NOMO-1 treated with DMSO at 0.1 percent for 48 hours (cell line): ENCODE results near the gene KRTAP5-6.
A peak's percentile ranks its signal among the peaks of the same experiment; 100 is the strongest.

Experiments used
- DNase-seq: peaks from one replicate; lab custom pipeline; 2025; ENCODE audit not compliant: unreplicated experiment; lab: John Stamatoyannopoulos, UW

KRTAP5-6 gene, protein sequence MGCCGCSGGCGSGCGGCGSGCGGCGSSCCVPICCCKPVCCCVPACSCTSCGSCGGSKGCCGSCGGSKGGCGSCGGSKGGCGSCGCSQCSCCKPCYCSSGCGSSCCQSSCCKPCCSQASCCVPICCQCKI

DNA sequence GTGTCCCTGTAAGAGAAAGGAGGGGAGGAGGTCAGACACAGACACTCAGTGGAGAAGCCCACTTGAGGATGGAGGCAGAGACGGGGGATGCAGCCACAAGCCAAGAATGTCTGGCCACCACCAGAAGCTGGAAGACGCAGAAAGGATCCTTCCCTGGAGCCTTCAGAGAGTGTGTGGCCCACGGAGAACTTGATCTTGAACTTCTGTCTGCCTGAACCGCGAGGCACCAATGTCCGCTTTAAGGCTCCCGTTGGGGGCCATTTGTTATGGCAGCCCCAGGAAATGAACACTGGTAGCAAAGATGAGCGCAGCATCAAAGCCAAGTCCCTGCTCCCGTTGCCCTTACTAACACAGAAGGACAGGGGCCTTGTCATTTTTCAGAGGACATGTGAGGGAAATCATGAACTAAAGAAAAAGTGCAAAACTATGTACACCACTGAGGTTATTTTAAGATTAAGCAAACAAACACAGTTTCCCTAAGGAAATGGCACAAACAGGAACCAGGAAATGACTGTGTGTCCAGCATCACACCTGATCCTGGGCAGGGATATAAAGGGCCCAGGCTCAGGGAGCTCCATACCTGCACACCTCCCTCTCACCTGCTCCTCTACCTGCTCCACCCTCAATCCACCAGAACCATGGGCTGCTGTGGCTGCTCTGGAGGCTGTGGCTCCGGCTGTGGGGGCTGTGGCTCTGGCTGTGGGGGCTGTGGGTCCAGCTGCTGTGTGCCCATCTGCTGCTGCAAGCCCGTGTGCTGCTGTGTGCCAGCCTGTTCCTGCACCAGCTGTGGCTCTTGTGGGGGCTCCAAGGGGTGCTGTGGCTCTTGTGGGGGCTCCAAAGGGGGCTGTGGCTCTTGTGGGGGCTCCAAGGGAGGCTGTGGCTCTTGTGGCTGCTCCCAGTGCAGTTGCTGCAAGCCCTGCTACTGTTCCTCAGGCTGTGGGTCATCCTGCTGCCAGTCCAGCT, at the start of gene KRTAP5-6:
KRTAP5-6 (plus strand) TSS at position 588 of the 963 bp plus-strand sequence; CDS start at position 639, 51 bp downstream.
- no peak for DNase-seq

DNA sequence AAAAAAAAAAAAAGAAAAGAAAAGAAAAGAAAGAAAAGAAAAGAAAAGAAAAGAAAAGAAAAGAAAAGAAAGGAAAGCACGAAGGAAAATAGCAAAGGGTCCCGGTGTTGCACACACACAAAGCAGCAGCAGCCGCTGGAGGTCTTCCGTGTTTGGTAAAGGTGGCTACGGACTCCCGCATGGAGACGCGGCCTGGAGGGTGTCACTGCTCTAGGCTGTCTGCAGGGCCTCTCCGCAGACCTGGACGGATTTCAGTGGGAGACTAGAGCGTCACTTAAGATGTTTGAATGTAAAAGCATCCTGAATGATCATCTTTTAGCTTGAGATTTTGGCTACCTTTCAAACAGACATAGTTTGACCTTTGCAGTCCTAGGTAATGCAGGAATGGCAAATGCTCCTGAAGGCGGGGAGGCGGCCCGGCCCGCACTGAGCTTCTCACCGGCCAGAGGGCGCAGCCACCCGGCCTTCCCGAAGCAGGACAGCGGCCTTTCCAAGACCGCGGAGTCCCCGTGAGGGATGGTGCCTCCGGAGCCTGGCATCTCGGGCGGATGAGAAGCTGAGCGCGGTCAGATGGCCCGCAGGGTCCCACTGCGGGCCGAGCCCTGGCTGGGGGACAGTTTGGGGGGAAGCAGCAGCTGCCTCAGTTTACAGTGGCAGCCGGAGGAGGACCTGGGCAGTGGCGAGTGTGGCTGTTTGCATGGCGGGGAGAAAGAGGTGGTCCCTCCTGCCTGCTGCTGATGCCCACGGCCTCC, 48.9 kb upstream of the KRTAP5-6 start:
- no peak for DNase-seq

DNA sequence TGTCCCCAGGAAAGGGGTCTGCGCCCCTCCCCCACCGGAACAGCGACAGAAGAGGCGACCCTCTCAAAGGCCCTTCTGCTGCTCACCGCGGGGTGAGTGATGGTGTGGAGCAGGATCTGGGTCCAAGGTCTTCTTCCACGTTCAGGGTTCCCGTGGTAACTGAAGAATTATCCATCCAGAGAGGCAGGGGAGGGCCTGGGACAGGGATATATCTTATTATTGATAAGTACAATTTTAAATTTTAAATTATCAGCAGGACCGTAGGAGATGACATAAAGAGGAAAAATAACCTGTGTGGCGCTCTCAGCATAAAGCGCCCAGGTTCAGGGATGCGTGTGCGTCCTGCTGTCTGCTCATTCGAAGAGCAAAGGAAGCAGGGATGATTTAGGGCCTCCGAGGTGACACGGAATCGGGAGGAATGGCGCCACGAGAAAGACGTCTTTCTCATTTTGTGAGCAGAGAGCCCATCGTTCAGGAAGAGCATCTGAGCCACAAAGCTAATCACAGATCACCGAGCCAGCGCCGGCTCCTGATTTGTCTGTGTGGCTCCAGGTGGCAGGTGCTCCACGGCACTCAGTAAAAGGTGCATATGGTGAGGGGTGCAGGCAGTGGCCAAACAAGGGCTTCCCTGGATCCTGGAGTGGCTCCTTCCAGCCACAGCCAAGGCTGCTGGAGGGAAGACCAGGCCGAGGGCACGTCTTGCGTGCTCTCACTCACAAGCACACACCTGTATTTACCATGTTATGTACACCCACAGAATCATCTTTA, 48.2 kb upstream of the KRTAP5-6 start:
- no peak for DNase-seq

DNA sequence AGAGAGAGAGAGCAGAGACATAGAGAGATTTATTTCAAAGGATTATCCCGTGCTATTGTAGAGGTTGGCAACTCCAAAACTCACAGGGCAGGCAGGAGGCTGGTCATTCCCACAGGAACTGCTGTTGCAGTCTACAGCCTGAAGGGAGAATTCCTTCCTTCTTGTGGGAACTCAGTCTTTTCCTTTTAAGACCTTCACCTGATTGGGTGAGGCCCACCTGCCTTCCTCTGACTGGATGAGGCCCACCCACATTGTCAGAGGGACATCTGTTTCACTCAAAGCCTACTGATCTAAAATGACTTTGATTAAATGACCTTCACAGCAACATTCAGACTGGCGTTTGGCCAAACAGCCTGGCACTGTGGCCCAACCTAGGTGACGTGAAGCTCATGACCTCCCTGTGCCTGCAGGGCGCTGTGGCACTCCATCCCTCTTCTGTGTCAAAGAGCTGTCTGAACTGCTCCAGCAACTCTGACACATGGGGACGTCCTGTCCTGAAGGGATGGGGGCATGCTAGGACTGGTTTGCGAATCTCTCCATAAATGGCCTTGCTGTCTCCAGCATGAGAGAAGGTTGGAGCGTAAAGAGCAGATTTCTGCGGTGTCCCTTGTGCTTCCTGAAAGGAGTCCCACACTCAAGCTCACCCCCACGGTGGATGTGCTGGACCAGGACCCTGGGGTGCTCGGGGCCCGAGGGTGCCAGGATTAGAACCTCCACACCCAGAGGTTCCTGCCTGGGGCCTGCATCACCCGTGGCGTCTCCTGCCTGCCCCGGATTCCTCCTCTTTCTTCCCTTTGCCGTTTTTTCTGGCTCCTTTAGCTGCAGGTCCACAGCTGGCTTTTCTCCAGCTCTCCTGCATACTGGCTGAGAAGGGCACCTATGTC, 46.7 kb upstream of the KRTAP5-6 start:
- no peak for DNase-seq

DNA sequence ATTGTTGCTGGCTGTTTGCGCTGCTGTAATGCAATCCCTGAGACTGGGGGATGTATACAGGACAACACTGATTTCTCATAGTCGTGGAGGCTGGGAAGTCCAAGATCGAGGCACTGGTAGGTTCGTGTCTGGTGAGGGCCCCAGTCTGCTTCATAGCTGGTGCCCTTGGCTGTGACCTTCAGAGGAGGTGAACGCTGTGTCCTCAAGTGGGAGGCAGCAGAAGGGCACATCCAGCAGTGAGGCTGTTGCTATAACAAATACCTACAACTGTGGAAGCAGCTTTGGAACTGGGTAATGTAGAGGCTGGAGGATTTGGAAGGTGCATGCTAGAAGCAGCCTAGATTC, 46.1 kb upstream of the KRTAP5-6 start:
- DNase-seq = no peak

DNA sequence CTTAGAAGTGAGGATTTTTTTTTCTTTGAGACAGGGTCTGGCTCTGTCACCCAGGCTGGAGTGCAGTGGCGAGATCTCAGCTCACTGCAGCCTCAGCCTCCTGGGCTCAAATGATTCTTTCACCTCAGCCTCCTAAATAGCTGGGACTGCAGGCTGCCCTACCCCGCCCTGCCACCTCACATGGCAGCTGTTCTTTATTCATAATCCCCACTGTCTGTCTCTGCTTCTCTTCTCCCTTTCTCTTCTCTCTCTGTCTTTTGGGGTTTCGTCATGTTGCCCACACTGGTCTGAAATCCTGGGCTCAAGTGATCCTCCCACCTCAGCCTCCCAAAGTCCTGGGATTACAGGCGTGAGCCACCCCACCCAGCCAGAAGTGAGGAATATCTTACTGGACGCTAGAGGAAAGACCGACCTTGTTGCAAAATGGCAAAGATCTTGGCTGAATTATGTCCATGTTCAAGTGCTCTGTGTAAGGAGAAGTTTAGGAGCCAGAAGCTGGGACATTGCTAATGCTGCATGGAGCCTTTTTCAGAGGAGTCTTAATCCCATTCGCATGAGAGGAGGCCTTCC, 45.5 kb upstream of the KRTAP5-6 start:
- DNase-seq = no peak

DNA sequence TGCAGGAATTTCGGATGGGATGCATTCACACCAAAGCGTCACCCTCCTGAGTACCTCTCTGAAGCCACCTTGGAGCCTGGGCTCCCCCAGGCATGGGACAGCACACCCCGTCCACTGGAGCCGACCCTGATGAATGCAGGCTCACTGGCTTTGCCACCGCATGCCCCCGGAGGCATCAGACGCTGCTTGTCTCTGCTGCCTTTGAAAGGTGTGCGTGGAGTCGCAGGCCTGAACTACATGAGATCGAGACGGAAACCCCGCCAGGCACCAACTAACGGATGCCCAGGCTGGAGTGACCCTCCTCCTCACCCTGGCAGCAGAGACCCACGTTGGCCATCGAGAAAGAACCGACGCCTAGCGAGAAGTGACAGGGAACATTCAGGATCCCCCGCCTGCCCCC, 45.0 kb upstream of the KRTAP5-6 start:
- DNase-seq = no peak

DNA sequence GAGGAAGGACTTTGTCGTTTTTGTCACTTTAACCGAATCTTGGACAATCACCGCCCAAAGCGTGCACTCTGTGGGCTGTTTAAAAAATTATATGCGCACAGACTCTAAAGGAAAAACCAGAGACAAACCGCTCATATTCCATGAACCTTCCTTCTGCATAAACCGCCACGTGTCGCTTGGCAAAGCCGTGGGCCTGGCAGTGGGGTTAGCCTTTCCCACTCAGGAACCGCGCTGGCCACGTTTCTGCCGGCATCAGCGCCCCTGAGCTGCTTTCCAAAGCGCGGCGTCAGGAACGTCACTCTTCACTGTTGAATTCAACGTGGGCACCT, 44.6 kb upstream of the KRTAP5-6 start:
- DNase-seq = no peak

DNA sequence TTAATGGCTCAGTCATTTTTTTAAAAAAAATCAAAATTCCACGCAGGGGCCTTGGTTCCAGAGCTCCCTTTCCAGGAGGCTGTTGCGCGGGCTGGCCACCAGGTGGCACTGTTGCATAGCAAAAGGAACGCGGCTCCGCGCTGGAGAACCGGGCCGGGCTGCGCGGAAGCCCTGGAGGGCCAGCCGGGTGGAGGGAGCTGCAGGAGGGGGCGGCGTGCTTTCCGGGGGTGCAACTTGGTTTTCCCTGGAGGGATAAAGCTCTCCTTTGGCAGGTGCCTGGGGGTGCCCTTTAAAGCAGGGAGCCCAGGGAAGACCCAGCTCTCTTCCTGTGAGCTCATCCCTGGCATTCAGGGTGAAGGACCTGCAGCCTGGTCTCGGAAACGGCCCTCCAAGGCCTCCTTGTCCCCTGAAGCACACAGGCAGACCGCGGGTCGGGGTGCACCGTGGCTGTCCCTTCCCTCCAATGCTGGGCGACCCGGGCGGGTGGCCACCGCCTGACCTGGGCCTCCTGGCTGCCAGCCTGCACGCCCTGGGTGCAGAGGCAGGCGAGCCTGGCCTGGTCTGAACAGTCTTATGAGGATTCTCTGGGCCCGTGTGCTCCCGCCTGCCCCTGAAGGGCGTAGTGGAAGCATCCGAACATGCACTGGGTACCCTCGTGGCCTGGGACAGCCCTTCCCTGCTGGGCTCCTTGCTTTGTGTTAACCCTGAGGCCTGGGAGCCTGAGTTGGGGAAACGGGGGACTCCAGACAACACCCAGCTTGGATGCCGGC, 44.0 kb upstream of the KRTAP5-6 start:
- peak; percentile 34 for DNase-seq

DNA sequence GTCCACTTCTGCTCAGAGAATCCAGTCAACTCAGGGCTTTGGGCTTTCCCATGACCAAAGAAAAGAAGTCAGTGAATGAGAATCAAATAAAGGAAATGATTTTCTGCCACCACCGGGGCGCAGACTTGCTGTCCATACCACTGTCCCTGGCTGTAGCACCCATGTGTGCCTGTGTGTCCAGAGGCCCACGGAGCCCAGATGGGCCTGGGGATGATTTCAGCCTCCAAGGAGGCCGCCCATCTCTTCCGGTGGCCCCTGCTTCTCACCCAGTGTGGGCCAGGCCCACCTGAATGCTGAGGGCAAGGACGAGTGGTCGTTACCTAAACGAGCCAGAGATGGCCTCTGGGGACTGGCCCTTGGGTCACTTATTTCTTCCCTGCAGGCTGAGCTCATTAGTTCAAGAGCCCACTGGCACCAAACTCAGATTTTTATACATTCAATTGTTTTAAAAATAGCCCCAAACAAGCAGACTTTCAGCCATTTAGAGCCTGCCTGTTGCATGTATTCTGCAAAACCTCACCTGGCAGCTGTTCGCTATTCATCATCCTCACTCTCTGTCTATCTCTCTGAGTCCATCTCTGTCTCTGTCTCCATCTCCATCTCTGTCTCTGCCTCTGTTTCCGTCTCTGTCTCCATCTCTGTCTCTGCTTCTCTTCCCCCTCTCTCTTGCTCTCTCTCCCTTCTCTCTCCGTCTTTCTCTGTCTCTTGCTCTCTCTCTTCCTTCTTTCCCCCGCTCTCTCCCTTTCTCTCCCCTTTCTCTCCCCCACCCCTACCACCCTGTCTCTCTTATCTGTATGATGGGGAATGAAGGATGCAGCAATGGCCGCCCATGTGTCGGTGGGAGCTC, 43.2 kb upstream of the KRTAP5-6 start:
- DNase-seq = no peak

DNA sequence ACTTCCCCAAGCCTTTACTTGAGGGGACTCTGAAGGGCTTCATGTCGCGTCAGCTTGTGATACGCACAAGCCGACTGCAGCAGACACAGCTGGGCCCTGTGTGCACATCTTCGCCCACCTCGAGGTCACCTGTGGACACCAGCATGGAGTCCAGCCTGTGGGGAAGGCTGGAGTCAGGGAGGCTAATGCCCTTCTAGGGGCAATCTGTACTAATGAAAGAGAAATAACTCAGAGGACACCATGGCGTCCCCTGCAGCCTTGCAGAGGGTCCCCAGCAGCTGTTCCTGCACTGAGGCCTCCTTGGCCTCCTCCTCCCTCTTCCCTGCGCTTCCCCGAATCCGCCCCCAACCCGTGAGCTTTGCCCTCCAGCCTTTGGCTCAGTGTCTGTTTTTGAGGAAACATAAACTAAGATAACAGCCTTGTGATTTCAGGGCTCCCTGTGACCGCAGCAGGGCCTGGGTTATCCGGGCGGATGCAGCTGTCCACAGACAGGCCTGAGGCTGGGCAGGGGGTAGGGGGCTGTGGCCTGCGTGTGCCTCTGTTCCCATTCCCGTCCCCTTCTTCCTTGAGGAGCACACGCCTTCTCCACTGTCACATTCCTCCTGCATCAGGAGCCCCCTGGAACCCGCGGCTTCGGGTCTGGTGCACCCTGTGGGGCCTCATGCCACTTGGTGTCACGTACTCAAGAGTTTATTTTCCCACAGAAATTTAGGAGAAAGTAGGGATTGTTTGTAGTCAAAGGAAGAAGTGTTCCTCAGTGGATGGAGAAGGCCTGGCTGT, 42.4 kb upstream of the KRTAP5-6 start:
- DNase-seq = no peak

DNA sequence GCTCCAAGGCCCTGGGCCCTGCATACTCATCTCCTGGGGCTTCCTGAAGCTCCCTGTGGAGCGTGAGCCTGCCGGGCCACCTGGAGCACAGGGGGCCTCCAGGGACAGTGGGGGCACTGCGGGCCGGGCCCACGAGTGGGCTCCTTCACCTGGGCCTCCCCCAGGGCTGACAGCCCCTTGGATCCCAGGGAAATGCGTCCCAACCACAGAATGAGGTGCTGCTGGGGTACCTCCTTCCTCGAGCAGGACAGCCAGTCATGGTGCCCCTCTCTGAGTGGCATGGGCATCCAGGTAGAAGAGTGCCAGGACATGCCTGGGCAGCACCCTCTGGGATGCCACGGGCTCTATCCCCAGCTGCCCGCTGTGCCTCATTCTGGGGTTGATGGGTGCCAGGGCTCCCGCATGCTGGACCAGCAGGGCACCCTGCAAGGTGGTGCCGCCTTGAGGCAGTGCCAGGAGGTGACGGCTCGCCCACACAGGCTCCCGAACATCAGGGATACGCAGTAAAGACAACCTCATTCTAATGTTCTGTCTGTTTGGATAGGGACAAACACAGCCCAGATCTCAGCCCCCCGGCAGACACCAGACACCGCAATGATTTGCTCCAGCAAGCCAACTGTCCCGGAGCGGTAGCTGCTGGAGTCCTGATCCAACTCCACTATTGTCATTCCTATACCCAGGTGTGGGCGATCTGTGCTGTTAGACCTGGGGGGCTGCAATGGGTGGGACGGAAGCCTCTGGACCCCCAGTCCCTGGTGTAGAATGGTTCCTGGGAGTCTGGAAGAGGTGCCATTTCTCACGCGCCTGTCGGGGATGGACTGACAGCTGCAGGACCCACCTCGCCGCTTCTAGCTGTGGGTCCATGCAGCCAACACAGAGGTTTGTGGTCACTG, 41.6 kb upstream of the KRTAP5-6 start:
- DNase-seq = no peak

DNA sequence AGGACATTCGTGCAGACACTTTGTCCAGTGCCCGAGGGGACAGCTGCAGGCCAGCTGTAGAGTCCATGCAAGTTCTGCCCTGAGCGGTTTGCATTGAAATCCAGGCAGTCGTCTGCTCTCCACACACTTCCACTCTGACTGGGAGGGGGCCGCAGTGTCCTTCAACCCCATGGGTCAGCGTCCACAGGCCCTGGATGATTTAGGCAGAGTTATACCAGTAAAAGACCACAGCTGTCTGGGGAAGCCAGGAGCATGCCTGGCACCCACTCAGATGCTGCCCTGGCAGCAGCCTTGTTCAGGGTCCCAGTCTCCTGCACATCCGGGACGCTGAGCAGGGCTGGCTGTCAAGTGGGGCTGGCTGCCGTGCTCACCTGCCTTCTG, 40.9 kb upstream of the KRTAP5-6 start:
- no peak for DNase-seq

DNA sequence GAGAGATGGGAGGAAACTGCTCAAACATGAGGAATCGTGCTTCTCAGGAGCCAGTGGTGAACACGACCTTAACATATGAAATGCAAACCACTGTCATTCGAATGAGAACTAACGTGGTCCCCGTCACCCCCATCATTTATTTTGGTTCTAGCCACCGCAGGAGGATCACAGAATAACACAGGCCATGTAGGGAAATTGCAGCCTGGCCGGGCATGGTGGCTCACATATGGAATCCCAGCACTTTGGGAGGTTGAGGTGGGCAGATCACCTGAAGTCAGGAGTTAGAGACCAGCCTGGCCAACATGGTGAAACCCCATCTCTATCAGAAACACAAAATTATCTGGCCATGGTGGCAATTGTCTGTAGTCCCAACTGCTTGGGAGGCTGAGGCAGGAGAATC, 40.3 kb upstream of the KRTAP5-6 start:
- no peak for DNase-seq

DNA sequence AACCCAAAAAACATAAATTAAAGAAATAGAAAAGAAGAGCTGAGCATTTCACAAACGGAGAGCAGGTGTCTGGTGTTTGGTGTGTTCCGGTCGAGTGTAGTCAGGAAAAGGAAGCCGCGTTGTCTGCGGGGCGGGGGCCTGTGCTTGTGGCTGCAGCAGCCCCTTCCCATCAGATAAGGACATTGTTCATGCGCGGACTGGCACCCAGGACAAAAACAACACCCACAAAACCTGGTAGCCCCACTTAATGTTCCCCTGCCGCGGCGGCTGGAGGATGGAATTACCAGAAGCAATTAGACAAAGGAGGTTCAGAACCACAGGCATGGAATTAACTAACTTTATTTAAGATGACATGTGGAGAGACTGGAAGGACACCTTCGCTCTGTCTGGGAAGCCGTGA, 37.5 kb upstream of the KRTAP5-6 start:
- no peak for DNase-seq

DNA sequence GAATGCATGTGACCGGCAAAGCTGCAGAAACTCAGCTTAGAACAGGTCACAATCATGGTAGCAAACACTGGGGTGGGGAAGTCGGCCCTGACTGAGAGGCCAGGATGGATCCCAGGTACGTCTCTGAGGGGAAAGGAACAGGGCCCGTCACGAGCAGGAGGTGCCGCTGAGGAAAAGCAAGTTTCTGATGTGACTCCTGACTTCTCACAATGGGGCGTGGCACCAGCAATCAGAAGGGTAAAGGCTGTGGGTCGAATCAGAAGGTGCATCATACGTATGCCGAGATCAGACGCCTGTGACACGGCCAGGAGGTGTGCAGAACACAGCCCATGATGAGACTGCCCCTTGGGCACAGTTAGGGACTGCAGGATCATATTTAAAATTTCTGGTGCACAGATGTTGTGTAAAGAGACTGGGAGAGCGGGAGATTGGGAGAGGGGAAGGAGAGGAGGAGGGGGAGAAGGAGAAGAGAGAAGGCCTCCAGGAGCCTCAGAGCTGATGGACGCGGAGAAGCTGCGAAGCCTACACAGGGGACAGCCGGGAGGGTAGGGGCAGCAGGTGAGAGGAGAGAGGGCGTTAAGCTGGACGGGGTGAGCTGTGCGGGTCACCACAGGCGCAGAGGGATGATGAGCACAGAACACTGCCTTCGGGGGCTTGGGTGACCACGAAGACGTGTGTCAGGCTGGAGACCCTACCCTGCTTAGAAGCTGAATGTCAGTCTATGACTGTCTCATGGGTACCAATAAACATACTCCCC, 36.7 kb upstream of the KRTAP5-6 start:
- DNase-seq = no peak
